Ishikawa (cell line): ENCODE measurements around the gene ORM1.

Source experiments
- CEBPB ChIP-seq: IDR thresholded peaks from 2 replicates; pipeline ENCODE4 v1.6.1; 2012
- CREB1 ChIP-seq: IDR thresholded peaks from 2 replicates; pipeline ENCODE4 v1.6.1; 2012; ENCODE audit warnings: low read depth
- EGR1 ChIP-seq: IDR thresholded peaks from 2 replicates; pipeline ENCODE4 v1.6.1; 2012
- EP300 ChIP-seq: IDR thresholded peaks from 2 replicates; pipeline ENCODE4 v1.6.1; 2012; ENCODE audit warnings: borderline replicate concordance
- FOXM1 ChIP-seq: IDR thresholded peaks from 2 replicates; pipeline ENCODE4 v1.6.1; 2012; ENCODE audit warnings: low read depth, borderline replicate concordance
- RAD21 ChIP-seq: IDR thresholded peaks from 2 replicates; pipeline ENCODE4 v1.6.1; 2012; ENCODE audit warnings: low read depth
- REST ChIP-seq: IDR thresholded peaks from 2 replicates; pipeline ENCODE4 v1.6.1; 2012; ENCODE audit warnings: low read depth, mild to moderate bottlenecking
- TCF12 ChIP-seq: IDR thresholded peaks from 2 replicates; pipeline ENCODE4 v1.6.1; 2012; ENCODE audit warnings: low read depth
- TF ChIP-seq, protein P1 (sequence below): IDR thresholded peaks from 2 replicates; pipeline ENCODE4 v1.6.1; 2012

DNA sequence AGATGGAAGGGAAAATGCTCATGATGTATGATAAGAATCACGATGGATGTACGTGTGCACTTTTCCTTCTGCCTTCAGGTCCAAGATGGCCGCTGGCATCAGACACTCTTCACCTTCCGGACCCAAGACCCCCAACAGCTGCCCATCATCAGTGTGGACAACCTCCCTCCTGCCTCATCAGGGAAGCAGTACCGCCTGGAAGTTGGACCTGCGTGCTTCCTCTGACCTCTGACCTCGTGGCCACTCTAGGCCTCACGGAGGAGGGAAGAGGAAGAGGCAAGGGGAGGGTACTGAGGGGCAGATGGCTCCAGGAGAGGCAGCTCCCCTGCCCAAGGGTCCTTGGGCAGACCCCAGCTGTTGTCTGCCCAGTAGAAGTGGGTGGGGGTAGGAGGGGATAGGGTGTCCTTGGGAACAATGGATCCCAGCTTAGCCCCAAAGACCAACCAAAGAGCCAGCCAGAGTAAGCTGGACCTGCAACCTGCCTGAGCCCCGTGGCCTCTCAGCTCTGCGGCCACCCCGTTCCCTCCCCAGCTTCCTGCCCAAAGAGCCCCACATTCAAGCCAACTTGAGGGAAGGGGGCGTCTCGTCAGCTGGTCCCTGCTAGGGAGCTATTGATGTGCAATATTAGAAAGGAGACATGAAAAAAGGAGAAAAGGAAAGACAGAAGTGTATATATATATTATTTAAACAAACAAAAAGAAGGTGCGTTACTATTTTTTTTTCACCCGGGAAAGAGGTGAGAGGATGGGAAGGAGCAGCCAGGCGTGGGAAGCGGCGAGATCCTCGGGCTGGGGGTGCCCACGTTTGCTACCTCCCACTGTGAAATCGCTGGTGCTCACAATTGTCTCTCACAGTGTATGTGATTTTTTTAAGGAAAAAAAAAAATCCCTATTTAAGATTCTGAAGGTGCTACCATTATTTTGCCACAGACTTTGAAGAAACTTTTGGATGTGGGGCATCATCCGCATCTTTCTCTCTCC, 12.1 kb upstream of the ORM1 start:
- TF ChIP-seq CEBPB, result no peak
- TF ChIP-seq EGR1, result no peak
- no peak for TF ChIP-seq CREB1
- no peak for TF ChIP-seq REST
- TF ChIP-seq RAD21, result no peak
- TF ChIP-seq FOXM1, result no peak
- TF ChIP-seq TCF12, result no peak
- no peak for TF ChIP-seq EP300
- TF ChIP-seq, protein P1, sequence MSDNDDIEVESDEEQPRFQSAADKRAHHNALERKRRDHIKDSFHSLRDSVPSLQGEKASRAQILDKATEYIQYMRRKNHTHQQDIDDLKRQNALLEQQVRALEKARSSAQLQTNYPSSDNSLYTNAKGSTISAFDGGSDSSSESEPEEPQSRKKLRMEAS, result no peak
